Endodermal cell (in vitro differentiated cells): ENCODE measurements around the gene AKAP7. TPM values are rescaled to one million over a fixed set of nuclear protein-coding genes. Genes with fewer than 3 reads are reported as not detected.
"Not testable (repeated sequence)": the region's sequence is repeated elsewhere in the genome, so short reads cannot be mapped to it uniquely, and the experiment has no call there.

Experiments
- DNase-seq: peaks from one replicate; pipeline ENCODE4 v3.0.0-alpha.2; 2017
- H3K27ac ChIP-seq: 2 replicates; pipeline ENCODE4 v1.5.1; 2013; ENCODE audit warnings: mild to moderate bottlenecking, low read depth, low read length, moderate library complexity
- H3K27me3 ChIP-seq: 2 replicates; pipeline ENCODE4 v1.6.1; 2013; ENCODE audit warnings: mild to moderate bottlenecking, low read length, moderate library complexity; ENCODE audit not compliant: insufficient read depth, control insufficient read depth, poor library complexity, severe bottlenecking
- H3K36me3 ChIP-seq: 2 replicates; pipeline ENCODE4 v1.7.0; 2013; ENCODE audit warnings: mild to moderate bottlenecking, low read length, moderate library complexity; ENCODE audit not compliant: control insufficient read depth, insufficient read depth
- H3K4me1 ChIP-seq: one replicate; pipeline ENCODE4 v1.7.0; 2013; ENCODE audit warnings: low read length; ENCODE audit not compliant: control insufficient read depth, insufficient read depth
- H3K4me3 ChIP-seq: 2 replicates; pipeline ENCODE4 v1.5.1; 2013; ENCODE audit warnings: mild to moderate bottlenecking, low read length, moderate library complexity
- H3K9ac ChIP-seq: 2 replicates; pipeline ENCODE4 v1.6.1; 2013; ENCODE audit warnings: mild to moderate bottlenecking, low read length, moderate library complexity; ENCODE audit not compliant: poor library complexity, severe bottlenecking; ENCODE audit errors: extremely low read depth
- H3K9me3 ChIP-seq: 2 replicates; pipeline ENCODE4 v1.6.1; 2013; ENCODE audit warnings: mild to moderate bottlenecking, low read length, moderate library complexity; ENCODE audit not compliant: control insufficient read depth
- H3K27ac Mint-ChIP-seq: 2 replicates; pipeline ENCODE4 v1.8.0; 2020; ENCODE audit warnings: mixed read lengths
- H3K27me3 Mint-ChIP-seq: 2 replicates; pipeline ENCODE4 v1.8.0; 2021; ENCODE audit warnings: mild to moderate bottlenecking, mixed read lengths; ENCODE audit not compliant: insufficient read depth
- H3K36me3 Mint-ChIP-seq: 2 replicates; pipeline ENCODE4 v1.8.0; 2020; ENCODE audit warnings: low read depth, mixed read lengths
- H3K4me1 Mint-ChIP-seq: 2 replicates; pipeline ENCODE4 v1.8.0; 2020; ENCODE audit warnings: mixed read lengths
- H3K4me3 Mint-ChIP-seq: 2 replicates; pipeline ENCODE4 v1.8.0; 2020; ENCODE audit warnings: mild to moderate bottlenecking, moderate library complexity, mixed read lengths
- H3K9me3 Mint-ChIP-seq: 2 replicates; pipeline ENCODE4 v1.8.0; 2020; ENCODE audit warnings: mild to moderate bottlenecking, mixed read lengths
- WGBS, 2 experiments: methylation state at CpG; one replicate each; pipeline versions ENCODE4 v1.1.5 to v1.1.7; 2013; ENCODE audit warnings: missing lambda C conversion rate in 2 of 2, mixed read lengths in 1 of 2; ENCODE audit not compliant: insufficient coverage in 1 of 2, insufficient read length in 1 of 2; 5-methylcytosine and 5-hydroxymethylcytosine counted together
- total RNA-seq, 2 donors: library from RNA; stranded (reverse); fragmentation: NEBNext Ultra II Directional in 1 of 2; extraction: Animal tissue kit (Norgen Biotek cat#: 25700) in 1 of 2; gene quantifications; 2 replicates in 1 of 2; 3 replicates in 1 of 2; pipeline ENCODE4 v1.2.1, GENCODE V29; 2021
- TF ChIP-seq, protein P1 (sequence below): fragments of 200-600 bp; sonication (generic); conservative IDR thresholded peaks from 2 replicates; pipeline ENCODE4 v1.5.0; 2021; ENCODE audit warnings: antibody characterized with exemption, mild to moderate bottlenecking

Gene AKAP7
- total RNA-seq, 2 donors from 2014 or later, result 6.2 to 6.7 TPM

DNA sequence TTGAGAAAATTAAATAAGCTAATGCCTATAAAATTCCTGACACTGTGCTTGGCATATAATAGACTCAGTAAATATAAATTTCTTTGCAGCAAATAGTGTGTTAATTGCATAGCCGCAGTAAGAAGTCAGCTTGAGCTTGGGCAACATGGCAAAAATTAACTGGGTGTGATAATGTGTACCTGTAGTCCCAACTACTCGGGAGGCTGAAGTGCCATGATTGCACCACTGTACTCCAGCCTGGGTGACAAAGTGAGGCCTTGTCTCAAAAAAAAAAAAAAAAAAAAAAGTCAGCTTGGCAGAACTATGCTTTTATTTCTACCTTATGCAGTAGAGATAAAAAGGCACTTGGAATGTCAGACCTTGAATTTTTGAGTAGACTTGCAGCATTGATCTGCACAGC is 121.8 kb downstream of the AKAP7 start:
- Histone ChIP-seq H3K36me3 (no peaks in the 10 kb centered on the region), H3K9me3 (peaks cover 18% of the 10 kb centered on the region), H3K27me3 (no peaks in the 10 kb centered on the region), H3K9ac (no peak overlapping the region), H3K27ac (no peak overlapping the region), H3K4me1 (no peaks in the 10 kb centered on the region), H3K4me3 (no peak overlapping the region)
- Mint-ChIP-seq H3K4me3 (no peak overlapping the region), H3K27ac (no peak overlapping the region), H3K36me3 (peaks cover 8% of the 10 kb centered on the region), H3K9me3 (peaks cover 22% of the 10 kb centered on the region), H3K27me3 (peaks cover 2% of the 10 kb centered on the region), H3K4me1 (peaks cover 21% of the 10 kb centered on the region)
- 86 to 100% methylated on average over 1 to 2 of the region's 2 CpGs for WGBS, 2 experiments
- no peak for DNase-seq
- TF ChIP-seq, protein P1, sequence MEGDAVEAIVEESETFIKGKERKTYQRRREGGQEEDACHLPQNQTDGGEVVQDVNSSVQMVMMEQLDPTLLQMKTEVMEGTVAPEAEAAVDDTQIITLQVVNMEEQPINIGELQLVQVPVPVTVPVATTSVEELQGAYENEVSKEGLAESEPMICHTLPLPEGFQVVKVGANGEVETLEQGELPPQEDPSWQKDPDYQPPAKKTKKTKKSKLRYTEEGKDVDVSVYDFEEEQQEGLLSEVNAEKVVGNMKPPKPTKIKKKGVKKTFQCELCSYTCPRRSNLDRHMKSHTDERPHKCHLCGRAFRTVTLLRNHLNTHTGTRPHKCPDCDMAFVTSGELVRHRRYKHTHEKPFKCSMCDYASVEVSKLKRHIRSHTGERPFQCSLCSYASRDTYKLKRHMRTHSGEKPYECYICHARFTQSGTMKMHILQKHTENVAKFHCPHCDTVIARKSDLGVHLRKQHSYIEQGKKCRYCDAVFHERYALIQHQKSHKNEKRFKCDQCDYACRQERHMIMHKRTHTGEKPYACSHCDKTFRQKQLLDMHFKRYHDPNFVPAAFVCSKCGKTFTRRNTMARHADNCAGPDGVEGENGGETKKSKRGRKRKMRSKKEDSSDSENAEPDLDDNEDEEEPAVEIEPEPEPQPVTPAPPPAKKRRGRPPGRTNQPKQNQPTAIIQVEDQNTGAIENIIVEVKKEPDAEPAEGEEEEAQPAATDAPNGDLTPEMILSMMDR, result no peak

DNA sequence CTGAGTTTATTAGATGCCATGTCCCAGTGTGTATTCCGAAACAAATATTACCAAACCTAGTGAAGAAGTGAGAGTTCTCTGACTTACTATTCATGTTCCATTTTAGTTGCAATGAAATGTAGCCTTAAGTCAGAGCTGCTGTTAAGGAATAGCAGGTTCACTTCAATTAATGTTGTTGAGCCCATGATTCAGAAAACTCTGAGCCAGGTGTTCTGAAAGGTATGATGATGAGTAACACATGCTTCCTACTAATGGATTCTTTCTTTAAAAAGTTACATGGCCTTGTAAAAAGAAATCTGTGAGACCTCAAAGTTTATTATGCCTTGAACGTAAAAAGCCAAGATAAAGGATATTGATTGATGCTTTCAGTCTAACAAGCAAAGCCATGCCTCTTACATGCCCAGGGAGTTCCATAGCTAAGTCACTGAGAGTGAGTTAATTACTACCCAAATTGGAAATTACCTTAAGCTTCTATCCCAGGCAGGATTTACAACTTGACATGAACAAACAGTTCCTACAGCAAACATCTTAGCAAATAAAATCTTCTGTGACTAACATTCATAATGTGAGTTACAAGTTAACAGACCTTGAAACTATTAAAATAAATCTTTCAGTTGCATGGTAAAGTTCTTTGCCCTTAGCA is 122.9 kb downstream of the AKAP7 start:
- peaks cover 19% of the 10 kb centered on the region for H3K4me1 Mint-ChIP-seq
- WGBS, 2 experiments, result 94 to 100% methylated on average over 2 of the region's 2 CpGs
- no peak for DNase-seq

DNA sequence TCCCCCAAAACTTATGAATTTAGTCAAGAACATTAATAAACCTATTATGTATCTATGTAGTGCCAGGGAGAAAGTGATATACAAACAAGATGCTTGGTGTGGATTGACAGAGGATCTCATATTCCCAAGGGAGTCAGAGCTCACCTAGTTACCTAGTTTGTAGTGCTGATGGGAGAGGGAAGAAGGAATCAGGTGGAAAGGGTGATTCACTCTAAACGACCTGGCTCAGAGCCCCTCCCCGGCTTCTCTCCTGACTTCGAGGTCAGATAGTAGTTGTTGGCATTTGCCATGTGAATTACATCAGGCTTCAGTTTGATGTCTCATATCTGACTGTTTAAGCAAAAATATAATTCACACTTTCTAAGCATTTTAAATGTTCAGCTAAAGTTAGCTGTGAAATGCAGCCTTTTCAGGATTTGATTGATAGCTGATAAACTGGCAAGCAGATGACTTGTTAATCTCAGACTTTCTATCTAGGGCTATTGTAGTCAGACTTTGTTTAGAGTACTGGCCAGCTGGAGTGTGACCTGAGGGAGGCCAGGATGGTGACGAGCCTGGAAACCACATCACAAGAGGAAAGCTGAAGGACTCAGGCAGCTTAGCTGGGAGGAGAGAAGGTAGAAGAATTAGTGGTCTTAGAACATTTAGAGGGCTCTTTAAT is 123.7 kb downstream of the AKAP7 start:
- no peak overlapping the region for H3K4me3 ChIP-seq
- Mint-ChIP-seq H3K4me3 (no peak overlapping the region), H3K9me3 (peaks cover 22% of the 10 kb centered on the region), H3K4me1 (peaks cover 19% of the 10 kb centered on the region), H3K27me3 (no peaks in the 10 kb centered on the region), H3K27ac (peak overlapping the region; percentile 17), H3K36me3 (peaks cover 8% of the 10 kb centered on the region)
- TF ChIP-seq, protein P1, result no peak
- H3K36me3 ChIP-seq, result no peaks in the 10 kb centered on the region
- H3K4me1 ChIP-seq, result peaks cover 5% of the 10 kb centered on the region
- H3K27me3 ChIP-seq, result no peaks in the 10 kb centered on the region
- no peak overlapping the region for H3K9ac ChIP-seq
- WGBS, 2 experiments, result 34 to 48% methylated on average over 2 to 4 of the region's 4 CpGs
- H3K27ac ChIP-seq, result peak overlapping the region; percentile 12
- peaks cover 18% of the 10 kb centered on the region for H3K9me3 ChIP-seq
- DNase-seq, result peak; percentile 63

More for the DNA sequence above, 122.9 kb downstream of the AKAP7 start:
- H3K4me1 ChIP-seq, result peaks cover 5% of the 10 kb centered on the region
- no peaks in the 10 kb centered on the region for H3K27me3 ChIP-seq
- H3K36me3 ChIP-seq, result no peaks in the 10 kb centered on the region
- peaks cover 8% of the 10 kb centered on the region for H3K36me3 Mint-ChIP-seq
- no peak overlapping the region for H3K4me3 ChIP-seq
- H3K9me3 Mint-ChIP-seq, result peaks cover 22% of the 10 kb centered on the region
- H3K9me3 ChIP-seq, result peaks cover 18% of the 10 kb centered on the region
- no peak overlapping the region for H3K27ac Mint-ChIP-seq
- TF ChIP-seq, protein P1, result no peak
- no peak overlapping the region for H3K9ac ChIP-seq
- H3K27me3 Mint-ChIP-seq, result no peaks in the 10 kb centered on the region
- H3K4me3 Mint-ChIP-seq, result no peak overlapping the region
- H3K27ac ChIP-seq, result no peak overlapping the region

DNA sequence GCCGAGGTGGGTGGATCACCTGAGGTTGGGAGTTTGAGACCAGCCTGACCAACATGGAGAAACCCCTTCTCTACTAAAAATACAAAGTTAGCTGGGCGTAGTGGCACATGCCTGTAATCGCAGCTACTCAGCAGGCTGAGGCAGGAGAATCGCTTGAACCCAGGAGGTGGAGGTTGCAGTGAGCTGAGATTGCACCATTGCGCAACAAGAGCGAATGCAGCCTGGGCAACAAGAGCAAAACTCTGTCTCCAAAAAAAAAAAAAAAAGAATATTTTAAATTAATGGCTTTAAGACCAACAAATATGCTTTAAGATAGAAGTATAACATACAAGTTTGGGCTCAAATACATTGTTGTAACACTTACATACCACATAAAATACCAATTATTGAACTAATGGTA is 125.7 kb downstream of the AKAP7 start:
- H3K27me3 Mint-ChIP-seq, H3K36me3 Mint-ChIP-seq, H3K36me3 ChIP-seq, H3K27me3 ChIP-seq, H3K4me1 ChIP-seq, DNase-seq, H3K4me3 ChIP-seq, H3K27ac Mint-ChIP-seq, H3K4me3 Mint-ChIP-seq, H3K27ac ChIP-seq, H3K9ac ChIP-seq: not testable (repeated sequence)
- 95% methylated on average over 6 of the region's 6 CpGs; no CpG with 5 or more reads in 1 of the 2 experiments for WGBS, 2 experiments
- peaks cover 19% of the 10 kb centered on the region for H3K4me1 Mint-ChIP-seq
- peaks cover 18% of the 10 kb centered on the region for H3K9me3 ChIP-seq
- H3K9me3 Mint-ChIP-seq, result peaks cover 22% of the 10 kb centered on the region
